ENCODE measurements around the gene SV2B.

Gene SV2B

GRCh38 chr15:91192285-91192684 lies 92.2 kb downstream of the SV2B start:
- no peak for DNase-seq (ENCODE audit: low read depth)

- no peak for DNase-seq (ENCODE audit: low read depth)
Measured at GRCh38 chr15:91192690-91193377, 92.8 kb downstream of the SV2B start.

- no peak for DNase-seq (ENCODE audit: low read depth)
Measured at GRCh38 chr15:91193378-91193720, 93.3 kb downstream of the SV2B start.

DNA sequence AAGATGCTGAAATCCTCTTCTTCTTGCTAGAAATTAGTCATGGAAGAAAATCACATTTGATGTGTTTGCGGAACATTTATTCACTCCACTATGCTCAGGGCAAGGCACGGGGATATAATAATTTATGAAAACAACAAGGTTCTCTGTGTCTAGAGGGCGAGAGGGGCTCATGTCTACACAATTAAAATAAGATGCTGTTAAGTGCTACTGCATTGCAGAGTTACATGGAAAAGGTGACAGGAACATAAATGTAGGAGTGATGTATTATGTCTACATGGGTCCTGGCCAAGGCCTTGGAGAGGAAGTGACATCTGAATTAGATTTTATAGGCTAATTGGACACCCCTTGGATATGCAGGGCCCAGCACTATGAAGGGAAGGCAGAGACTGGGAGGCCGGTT lies 96.1 kb downstream of the SV2B start:
- no peak for DNase-seq (ENCODE audit: low read depth)

GRCh38 chr15:91196768-91197167 lies 96.7 kb downstream of the SV2B start:
- no peak for DNase-seq (ENCODE audit: low read depth)

DNA sequence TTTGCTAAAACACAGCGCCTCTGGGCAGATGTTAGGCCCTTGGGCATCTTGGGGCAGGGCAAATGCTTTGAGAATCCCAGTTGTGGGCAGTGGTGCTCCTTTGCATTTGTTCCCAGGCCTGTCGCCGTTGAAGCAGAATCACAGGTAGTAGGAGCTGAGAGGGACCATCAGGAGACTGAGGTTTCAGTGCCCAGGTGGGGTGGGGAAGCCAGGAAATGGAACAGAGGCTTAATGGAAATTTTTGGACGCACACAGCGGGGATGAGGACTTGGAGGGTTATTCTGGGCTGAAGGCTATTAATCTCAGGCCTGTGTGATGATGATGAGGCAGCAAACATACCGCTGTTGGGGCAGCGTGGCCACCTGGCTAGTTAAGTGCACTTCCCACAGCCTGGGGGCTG lies 99.5 kb downstream of the SV2B start:
- no peak for DNase-seq (ENCODE audit: low read depth)

GRCh38 chr15:91200101-91200754 lies 100.2 kb downstream of the SV2B start:
- no peak for DNase-seq (ENCODE audit: low read depth)

DNA sequence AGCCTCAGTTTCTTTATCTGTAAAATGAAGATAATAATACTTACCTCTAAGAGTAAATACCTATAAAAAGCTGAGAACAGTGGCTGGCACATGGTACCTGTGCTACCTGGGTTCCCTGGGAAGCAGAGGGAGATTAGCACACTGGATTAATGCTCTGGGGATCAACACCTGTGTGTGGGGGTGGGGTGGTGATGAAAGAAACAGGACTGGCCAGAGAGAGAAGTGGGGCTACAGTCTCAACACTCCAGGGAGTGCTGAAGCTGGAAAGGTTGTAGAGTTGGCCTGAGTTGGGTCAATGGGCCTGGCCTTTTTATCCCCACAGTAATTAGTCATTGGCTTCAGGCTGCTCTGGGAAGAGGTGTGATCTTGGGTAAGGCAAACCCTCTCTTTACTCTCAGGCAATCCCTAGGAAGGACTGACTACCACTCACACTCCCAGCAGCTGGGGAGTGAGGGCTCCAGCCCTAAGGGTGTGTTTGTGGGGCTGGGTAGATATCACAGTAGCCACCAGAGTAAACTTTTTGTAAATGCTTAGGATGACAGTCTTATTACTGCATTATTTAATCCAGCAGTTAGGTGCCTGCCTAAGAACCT lies 102.5 kb downstream of the SV2B start:
- DNase-seq (ENCODE audit: low read depth): no peak

DNA sequence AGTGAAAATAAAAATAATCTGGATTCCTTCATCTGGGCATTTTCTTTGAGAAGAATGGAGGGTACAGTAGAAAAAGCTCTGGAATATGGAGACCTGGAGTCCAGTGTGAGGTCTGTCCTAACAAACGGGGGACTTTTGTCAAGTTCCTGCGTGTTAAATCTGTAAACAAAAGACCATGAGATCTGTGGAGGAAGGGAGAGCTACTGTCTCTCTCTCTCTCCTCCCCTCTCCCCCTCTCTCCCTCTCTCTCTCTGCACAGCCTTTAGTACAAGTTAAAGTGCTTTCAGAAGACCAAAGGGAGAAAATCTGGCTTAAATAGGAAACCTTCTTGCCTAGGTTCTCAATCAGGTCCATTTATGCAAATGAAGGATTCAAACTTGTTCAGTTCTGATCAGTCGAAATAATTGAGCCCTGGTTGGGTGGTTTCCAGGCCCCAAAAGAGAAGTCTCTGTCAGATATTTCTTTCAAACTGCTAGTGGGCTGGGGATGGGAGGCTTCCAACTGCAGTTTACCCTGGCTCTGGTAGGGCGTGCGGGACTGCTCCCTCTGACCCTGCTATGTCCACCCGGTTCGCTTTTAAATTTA lies 103.7 kb downstream of the SV2B start:
- no peak for DNase-seq (ENCODE audit: low read depth)

DNA sequence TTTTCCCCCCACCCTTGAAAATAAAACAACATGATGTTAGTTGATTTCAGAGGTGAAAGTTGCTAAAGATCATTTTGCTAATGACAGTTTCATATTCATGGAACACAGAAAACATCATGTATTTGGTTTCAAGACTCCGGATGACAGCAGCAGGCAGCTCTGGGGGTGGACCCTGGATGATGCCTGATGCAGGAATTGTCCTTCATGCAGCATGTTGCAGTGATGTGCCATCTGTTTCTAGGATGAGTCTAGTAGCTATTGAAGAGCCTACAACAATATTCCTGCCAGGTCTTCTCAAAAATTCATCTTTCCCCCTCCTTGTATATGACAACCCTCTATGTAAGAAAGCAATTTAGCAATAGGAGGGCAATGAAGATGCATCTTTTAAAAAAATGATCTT lies 108.3 kb downstream of the SV2B start:
- DNase-seq (ENCODE audit: low read depth): no peak

- DNase-seq (ENCODE audit: low read depth): no peak
Measured at GRCh38 chr15:91209318-91209717, 109.3 kb downstream of the SV2B start.

DNA sequence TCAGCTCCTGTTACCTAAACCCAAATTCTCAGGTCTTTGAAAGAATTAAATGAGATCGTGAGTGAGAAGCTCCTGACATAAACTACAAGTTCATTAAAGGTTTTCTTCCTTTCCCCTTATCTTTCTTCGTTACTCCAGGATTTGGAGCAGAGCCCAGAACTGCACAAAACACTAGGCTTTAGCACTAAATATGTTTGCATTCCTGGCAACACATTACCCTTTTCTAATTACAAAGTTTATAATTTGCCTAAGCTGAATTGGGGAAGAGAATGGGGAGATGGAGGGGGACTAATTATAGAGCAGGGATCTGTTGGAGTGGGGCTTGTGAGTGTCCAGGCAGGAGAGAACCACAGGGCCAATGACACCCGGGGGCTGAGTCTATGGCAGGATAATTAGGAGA lies 109.7 kb downstream of the SV2B start:
- no peak for DNase-seq (ENCODE audit: low read depth)

GRCh38 chr15:91214675-91215590 lies 114.9 kb downstream of the SV2B start:
- no peak for DNase-seq (ENCODE audit: low read depth)

DNA sequence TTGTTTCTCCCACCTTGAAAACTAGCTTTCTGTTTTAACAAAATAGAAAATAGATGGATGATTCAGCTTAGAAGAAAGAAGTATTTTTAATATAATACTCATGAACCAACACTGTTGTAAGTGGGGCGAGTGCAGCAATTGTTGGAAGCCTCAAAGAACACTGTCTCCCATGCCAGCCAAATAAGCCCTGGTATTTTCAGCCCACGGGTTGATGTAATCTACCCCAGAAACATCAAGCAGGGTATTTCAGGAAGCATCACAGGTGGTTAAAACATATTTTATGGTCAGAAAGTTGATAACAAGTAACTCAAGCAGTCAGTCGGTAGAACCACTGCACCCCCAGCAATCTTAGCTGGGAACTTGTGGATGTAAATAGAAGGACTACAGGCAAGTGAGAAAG lies 115.9 kb downstream of the SV2B start:
- no peak for DNase-seq (ENCODE audit: low read depth)

DNA sequence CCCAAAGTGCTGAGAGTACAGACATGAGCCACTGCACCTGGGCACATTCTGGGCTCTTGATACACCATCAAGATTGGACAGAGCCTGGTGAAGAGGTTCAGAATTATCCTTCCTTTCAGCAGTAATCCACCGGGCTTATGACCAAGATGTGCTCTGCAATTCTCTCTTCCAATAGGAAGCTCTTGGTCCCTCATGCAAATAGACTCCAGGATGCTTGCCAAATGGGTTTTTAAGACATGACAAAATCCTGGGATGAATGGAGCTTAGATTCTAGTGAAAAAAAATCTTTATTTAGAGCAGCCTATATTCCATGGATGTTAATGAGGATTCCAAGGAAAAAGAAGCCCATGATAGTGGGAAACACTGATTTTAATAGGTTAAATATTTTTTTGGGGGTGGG lies 119.1 kb downstream of the SV2B start:
- no peak for DNase-seq (ENCODE audit: low read depth)

GRCh38 chr15:91222052-91222451 lies 122.0 kb downstream of the SV2B start:
- DNase-seq (ENCODE audit: low read depth): no peak

DNA sequence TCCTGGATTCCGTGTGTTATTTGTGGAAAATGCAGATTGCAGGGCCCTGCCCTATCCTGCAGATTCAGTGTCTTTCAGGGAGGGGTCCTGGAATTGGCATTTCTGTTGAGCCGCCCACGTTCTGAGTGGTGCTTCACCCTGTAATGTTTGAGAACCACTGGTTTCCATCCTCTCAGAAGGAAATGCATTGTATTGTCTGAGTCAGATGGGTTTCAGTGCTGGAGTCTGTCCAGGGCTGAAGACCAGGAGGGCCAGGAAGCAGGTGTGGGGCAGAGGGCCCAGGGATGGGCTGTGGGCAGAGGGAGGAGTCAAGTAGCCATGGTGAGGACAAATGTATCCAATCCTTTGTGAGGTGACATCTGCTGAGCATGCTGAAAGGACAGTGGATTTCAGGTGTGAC lies 123.8 kb downstream of the SV2B start:
- DNase-seq (ENCODE audit: low read depth): no peak

GRCh38 chr15:91224755-91225380 lies 124.8 kb downstream of the SV2B start:
- DNase-seq (ENCODE audit: low read depth): no peak

DNA sequence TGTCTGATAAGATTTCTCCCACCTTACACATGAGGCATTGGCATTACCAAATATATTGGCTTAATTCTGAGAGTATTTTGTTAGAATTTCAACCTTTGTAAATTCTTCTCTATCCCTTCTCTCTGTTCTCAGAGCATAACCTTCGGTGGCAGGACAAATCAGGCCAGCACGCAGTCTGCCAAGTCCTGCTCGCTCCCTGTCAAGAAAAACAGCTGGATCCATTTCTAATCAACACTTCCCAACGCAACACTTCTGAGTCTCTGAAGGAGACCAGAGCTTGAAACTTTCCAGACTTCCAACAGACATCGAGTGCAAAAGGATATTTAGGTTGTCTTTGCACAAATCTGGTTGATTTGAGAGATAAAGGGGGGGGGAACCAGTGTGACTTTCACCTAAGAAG lies 125.7 kb downstream of the SV2B start:
- DNase-seq (ENCODE audit: low read depth): no peak

GRCh38 chr15:91227117-91227516 lies 127.1 kb downstream of the SV2B start:
- DNase-seq (ENCODE audit: low read depth): no peak

GRCh38 chr15:91227766-91228165 lies 127.7 kb downstream of the SV2B start:
- DNase-seq (ENCODE audit: low read depth): no peak

DNA sequence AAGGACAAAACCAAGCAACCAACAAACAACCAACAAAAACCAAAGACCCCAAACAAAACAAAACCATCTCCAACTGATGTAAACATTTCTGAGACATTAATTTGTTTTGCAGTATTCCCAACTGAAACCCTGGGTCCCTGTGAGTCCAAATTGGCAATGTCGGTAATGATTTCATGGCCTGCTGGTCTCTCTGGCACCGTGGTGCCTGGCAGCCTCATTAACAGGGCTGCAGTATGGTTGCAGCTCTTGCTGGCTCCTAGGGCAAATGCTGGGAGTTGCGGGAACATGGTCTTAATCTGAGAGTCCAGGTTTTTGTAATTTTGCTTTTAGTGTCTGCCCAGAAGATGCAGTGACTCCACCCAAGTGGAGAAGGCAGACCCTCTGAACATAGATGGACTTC lies 128.3 kb downstream of the SV2B start:
- no peak for DNase-seq (ENCODE audit: low read depth)
